GM21447 (cell line): ENCODE data around the gene DISP3.

Experiments used
- ATAC-seq: cut with Tn5 transposase; IDR thresholded peaks from one replicate; pipeline ENCODE4 v1.9.1; 2021; ENCODE audit not compliant: unreplicated experiment

The DISP3 gene

GRCh38 chr1:11538886-11539285, 59.9 kb downstream of the DISP3 start:
- no peak for ATAC-seq

GRCh38 chr1:11539850-11540772, 61.2 kb downstream of the DISP3 start:
- no peak for ATAC-seq

- ATAC-seq, result no peak
Measured at GRCh38 chr1:11540773-11541160, 61.8 kb downstream of the DISP3 start.

GRCh38 chr1:11541236-11541635, 62.3 kb downstream of the DISP3 start:
- ATAC-seq, result no peak

- ATAC-seq, result no peak
Measured at GRCh38 chr1:11541956-11542355, 63.0 kb downstream of the DISP3 start.

- ATAC-seq, result no peak
Measured at GRCh38 chr1:11543392-11543791, 64.4 kb downstream of the DISP3 start.

- no peak for ATAC-seq
Measured at GRCh38 chr1:11543796-11544195, 64.8 kb downstream of the DISP3 start.

- no peak for ATAC-seq
Measured at GRCh38 chr1:11546456-11546855, 67.5 kb downstream of the DISP3 start.

- ATAC-seq, result no peak
Measured at GRCh38 chr1:11550664-11551283, 71.8 kb downstream of the DISP3 start.

GRCh38 chr1:11558276-11558675, 79.3 kb downstream of the DISP3 start:
- ATAC-seq, result no peak

GRCh38 chr1:11558871-11559590, 80.1 kb downstream of the DISP3 start:
- ATAC-seq, result no peak

GRCh38 chr1:11559591-11559970, 80.6 kb downstream of the DISP3 start:
- ATAC-seq, result no peak

GRCh38 chr1:11560061-11560460, 81.1 kb downstream of the DISP3 start:
- ATAC-seq, result no peak

- ATAC-seq, result no peak
Measured at GRCh38 chr1:11561740-11562139, 82.8 kb downstream of the DISP3 start.

- ATAC-seq, result no peak
Measured at GRCh38 chr1:11562664-11563063, 83.7 kb downstream of the DISP3 start.

- no peak for ATAC-seq
Measured at GRCh38 chr1:11563560-11564069, 84.7 kb downstream of the DISP3 start.

- no peak for ATAC-seq
Measured at GRCh38 chr1:11564237-11564636, 85.3 kb downstream of the DISP3 start.

GRCh38 chr1:11566042-11566850, 87.3 kb downstream of the DISP3 start:
- no peak for ATAC-seq

- no peak for ATAC-seq
Measured at GRCh38 chr1:11567244-11568065, 88.5 kb downstream of the DISP3 start.

GRCh38 chr1:11568687-11569086, 89.7 kb downstream of the DISP3 start:
- no peak for ATAC-seq
